ENCODE results near the gene ITGB3BP. TPM values are rescaled to one million over a fixed set of nuclear protein-coding genes. Genes with fewer than 3 reads are reported as not detected.

ITGB3BP gene
- 22.6 and 28.9 TPM in 2 replicates for total RNA-seq

GRCh38 chr1:63522891-63523728 is at the start of gene ITGB3BP, which contains the start of gene EFCAB7:
ITGB3BP (minus strand) TSS chr1:63523225; CDS start chr1:63523133, 92 bp downstream.
EFCAB7 (plus strand) TSS chr1:63523525; CDS start chr1:63525573, 2,048 bp downstream.

Other genes with a start within 250 kb of the ITGB3BP start
- not detected in 2 replicates for gene FOXD3, start 200.7 kb downstream of the ITGB3BP start, total RNA-seq
- 10.7 and 11.6 TPM in 2 replicates for gene ALG6, start 155.6 kb downstream of the ITGB3BP start, total RNA-seq
- gene EFCAB7, start 300 bp upstream of the ITGB3BP start, total RNA-seq, result 5.2 and 15.8 TPM in 2 replicates
- 70.2 and 119 TPM in 2 replicates for gene PGM1, start 70.2 kb upstream of the ITGB3BP start, total RNA-seq